NCI-H1092 (cell line): ENCODE measurements around the gene TESMIN.
A peak's percentile ranks its signal among the peaks of the same experiment; 100 is the strongest.

ENCODE experiments used
- DNase-seq: peaks from one replicate; lab custom pipeline; 2025; lab: John Stamatoyannopoulos, UW

TESMIN gene

DNA sequence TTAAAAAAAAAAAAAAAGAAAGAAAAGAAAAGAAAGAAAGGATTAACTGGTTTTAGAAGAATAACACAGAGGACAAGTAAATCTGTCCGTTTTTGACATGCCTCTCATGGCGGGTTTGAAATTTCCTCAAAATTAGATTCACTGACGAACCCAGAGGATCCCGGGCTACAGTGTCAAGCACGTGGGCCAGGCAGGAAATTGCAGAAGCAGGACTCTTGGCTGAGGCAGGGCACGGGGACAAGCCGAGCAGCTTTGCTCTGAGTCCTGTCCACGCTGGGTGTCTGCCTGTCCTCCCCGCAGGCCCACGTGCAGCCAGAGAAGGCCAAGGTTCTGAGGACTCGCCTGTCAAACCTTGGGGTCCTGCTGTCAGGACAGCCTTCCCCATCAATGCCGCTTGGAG lies 42.3 kb downstream of the TESMIN start:
- DNase-seq: no peak

DNA sequence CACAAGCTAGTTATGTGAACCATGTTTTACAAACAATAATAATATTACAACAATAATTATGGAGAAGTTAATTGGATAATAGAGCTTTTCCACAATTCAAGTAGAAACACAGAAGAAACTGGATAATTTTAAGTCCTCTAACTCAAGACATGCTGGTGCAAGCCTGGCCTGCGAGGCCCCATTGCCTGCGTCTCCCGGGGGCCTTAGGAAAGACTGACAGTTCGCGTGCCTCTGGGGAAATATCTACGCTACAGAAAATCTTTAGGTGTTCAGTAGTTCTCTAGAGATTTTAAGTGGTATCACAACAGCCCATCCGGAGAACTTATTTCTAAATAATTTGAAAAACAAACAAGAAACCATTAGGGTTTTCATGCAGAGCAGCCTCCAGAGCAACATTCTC lies 43.8 kb downstream of the TESMIN start:
- DNase-seq: no peak

DNA sequence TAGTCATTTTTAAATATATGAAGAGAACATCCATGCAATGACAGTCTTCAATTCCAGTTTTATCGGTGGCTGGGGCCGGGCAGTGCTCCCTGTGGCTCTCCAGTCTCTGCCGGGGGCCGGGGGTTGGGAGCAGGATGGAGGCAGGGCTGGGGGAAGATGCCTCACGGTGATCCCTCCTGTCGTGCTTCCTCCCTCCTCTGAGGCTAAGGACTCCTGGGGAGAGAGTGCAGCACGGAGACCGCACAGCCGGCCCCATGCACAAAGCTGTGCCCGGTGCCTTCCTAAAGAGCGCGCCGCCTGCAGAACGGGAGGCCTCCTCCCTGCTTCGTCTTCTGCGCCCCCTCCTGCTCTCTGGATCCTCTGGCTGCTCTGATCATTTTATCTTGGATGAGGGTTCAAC lies 46.4 kb downstream of the TESMIN start:
- no peak for DNase-seq

DNA sequence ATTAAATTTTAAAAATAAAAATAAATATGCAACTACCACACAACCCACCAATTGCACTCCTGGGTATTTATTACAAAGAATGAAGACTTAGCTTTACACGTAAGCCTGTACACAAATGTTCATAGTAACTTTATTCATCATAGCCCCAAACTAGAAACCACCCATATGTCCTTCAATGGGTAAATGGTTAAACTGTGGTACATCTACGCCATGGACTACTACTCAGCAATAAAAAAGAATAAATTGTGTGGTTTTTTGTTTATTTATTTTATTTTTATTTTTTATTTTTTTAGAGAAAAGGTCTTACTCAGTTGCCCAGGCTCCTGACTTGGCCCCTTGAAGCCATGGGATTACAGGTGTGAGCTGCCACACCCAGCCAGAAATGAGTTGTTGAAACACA lies 52.3 kb downstream of the TESMIN start:
- DNase-seq: no peak

DNA sequence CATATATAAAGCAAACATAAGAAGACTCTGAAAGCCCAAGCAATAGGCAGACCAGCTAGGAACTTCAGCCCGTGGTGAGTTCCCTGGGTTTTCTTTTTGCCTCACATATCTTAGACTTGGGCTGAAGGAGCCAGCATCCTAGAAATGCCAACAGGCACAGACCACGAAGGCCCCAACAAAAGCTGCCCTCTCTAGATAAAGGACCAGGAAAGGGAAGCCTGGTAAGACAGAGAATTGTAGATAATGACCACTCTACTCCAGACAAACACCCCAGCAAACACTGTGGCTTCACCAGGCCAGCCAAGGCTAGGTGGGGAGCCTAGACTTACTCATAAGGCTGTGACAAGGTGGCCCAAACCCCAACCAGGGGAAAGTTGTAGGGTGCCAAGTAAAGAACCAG lies 55.8 kb downstream of the TESMIN start:
- DNase-seq: no peak

DNA sequence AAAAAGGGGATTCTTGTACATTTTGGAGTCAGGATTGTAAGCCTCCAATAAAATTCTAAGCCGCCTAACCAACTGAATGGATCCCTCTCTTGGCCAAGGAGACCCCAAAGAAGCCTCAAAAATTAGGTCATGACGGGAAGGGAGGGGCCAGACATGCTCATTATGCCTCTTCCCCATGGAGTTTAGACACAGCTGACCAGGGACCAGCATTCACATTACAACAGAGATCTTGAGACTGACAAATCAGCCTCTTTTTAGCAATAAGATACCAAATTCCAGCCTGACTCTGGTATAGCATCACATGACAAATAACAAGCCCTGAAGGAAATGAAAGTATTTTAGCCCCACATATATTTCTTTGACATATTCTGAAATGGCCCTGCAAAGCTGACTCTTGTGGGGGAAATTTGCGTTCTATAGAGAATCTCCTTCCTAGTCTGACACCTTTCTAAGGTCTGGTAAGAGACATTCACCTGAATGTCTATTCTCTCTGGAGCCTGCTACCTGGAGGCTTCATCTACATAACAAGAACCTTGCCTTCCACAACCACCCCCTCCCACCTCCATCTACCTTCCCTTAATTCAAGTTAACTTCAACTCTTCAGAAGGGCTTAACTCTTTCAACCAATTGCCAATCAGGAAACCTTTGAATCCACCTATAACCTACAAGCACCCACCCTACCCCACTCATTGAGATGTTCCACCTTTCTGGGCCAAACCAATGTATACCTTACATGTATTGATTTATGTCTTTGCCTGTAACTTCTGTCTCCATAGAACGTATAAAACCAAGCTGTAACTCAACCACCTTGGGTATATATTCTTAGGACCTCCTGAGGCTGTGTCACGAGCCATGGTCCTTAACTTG lies 56.7 kb downstream of the TESMIN start:
- no peak for DNase-seq

DNA sequence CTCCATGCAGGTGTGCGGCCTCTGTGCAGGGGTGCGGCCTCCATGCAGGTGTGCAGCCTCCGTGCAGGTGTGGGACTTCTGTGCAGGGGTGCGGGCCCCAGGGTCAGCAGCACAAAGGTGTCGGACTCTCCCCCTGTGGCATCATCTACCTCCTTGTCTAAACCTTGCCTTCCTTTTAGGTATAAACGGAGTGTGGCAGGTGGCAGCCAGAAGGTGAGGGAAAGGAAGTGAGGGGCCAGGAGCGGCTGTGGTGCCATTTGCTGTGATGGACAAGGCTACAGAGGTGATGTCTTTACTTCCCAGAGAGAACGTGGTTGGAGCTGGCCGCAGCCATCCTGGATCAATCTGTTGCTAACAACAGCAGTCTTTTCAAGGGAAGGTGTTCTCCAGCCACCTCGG lies 57.8 kb downstream of the TESMIN start:
- DNase-seq: no peak

DNA sequence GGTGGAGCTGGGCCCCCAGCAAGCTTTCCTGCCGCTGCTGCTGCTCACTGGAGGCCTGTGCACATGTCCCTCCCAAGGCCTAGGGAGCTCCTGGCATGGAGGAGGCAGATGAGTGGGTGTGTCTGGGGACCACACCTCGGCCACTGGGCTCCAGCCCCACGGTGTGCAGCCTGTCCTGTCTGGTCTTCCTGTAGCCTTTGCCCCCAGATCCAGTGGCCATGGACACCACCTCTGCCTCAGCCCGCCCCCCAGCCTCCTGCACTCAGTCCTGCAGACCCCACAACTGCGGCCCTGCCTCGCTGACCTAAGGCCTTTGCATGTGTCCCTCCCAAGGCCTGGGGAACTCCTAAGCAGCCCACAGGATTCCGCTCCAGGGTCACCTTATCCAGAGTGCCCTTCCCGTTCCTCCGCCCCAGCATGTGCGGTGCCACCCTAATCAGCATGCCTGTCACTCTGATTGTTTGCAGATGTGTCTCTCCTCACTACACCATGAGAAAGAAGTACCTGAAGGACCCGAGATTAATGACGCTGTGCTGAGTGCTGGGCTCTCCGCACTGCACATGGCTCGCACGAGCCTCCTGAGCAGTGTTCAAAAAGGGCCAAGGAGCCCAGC lies 58.3 kb downstream of the TESMIN start:
- DNase-seq: no peak

DNA sequence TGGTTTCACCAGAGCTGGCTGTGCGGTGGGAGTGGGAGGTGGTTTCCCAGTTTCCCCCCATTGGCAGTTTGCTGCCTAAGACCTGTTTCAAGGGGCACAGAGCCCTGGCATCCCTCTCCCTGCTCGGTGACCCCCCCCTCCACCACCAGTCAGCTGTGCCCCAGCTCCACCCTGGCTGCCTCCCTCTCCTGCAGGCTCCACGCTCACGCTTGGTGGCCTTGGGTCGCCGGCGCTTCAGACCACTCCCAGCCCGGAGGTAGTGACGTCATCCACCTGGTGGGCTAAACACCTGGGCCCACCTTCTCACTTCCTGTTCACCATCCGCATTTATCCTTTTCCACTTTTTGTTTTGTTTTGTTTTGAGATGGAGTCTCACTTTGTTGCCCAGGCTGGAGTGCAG lies 59.2 kb downstream of the TESMIN start:
- DNase-seq: no peak

DNA sequence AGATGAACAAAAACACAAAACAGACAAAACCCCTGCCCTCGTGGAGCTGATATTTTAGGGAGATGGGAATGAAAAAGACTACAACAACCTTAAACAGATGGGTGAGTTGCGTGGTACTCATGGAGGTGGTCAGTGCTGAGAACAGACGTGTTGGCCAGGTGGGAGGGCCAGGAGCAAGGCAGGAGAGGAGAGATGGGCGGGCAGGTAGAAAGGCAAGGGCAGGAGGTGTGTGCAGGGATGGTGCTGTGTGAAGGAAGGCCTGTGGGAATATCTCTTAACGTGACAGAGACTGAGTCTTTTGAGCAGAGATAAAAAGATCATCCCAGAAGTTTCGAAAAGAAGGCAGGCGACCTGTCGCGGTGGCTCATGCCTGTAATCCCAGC lies 59.9 kb downstream of the TESMIN start:
- DNase-seq: no peak

DNA sequence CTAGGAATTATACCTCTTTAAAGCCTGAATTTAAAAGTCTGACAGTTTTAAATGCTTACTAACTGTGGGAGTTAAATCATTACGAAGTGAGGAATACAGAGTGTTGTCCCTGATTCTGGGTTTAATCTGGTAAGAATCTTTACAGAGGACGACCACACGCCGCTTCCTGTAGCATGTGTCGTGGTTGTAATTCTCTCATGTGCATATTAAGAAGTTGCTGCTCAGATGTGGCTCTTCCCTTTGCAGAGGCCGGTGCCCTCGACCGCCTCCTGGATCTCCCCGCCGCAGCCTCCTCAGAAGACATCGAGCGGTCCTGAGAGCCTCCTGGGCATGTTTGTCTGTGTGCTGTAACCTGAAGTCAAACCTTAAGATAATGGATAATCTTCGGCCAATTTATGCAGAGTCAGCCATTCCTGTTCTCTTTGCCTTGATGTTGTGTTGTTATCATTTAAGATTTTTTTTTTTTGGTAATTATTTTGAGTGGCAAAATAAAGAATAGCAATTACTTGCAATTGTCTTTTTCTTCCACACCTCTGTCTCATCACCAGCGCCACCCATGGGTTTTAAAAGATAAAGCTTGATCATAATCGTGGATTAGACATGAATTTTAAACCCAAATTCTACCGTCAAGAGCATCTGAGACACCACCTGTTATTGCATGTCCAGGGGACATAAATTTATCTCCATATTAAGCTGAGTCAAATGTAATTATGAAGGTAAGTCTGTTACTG lies 60.5 kb downstream of the TESMIN start:
- DNase-seq: no peak

DNA sequence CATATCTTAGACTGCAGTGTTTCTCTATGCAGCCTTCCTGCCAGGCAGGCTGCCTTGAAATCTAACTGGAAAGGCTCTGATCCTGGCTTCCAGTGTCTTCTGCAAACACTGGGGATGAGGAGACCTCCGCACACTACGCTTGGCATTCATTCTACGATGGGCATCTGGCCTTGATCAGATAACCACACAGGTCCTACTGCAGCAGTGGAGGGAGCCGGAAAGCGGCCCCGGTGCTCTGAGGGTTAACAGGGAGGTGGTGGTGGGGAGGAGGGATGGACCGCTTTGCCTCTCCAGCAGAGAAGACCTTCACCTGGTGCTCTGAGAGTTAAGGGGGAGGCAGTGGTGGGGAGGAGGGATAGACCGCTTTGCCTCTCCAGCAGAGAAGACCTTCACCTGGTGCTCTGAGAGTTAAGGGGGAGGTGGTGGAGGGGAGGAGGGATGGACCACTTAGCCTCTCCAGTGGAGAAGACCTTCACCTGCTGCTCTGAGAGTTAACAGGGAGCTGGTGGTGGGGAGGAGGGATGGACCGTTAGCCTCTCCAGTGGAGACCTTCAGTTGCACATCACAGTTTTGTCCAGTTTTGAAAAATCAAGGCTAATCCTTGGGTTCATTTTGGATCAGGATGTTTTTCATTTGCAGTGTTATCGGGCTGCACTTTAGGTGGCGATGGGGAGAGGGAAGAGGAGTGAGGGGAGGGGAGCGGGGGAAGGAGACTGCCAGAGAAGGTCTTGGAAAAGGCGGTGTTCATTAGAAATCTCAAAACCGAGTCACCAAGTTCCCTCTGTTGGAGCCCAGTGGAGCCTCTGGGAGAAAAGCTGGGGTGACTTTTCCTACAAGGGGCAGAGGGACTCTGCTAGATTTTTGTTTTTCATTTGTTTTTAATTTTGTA lies 61.3 kb downstream of the TESMIN start:
- no peak for DNase-seq

DNA sequence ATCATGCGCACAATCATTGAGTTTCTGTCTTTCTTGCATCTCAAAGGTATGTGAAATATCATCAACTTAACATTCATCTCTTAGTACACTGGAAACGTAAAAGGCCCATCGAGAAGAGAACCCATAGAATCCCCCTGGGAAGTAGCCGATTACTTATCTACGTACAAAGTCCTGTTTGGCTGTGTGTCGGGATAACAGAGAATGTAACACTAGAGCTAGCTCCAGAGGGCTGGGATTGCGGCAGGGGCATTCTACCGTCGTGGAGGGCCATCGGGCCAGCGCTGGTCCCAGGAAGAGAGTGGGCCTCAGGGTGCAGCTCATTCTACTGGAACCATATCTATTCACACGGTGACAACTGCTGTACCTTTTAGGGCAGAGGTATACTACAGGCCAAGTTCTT lies 62.4 kb downstream of the TESMIN start:
- no peak for DNase-seq

DNA sequence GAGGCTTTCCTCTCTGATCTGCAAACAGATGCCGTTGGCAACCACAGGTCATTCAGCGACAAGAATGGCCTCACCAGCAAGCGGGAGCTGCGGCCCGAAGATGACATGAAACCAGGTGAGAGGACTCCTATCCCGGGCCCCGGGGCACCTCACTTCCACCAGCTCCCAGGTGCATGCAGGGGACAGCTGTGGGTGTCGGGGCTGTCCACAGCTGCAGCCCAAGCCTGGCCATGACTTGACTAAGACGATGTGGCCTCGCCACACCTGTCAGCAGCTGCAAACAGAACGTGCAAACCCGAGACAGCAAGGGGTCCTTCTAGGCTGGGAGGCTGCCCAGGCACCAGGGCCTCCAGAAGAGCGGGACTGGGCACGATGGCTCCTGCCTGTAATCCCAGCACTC lies 63.3 kb downstream of the TESMIN start:
- no peak for DNase-seq

DNA sequence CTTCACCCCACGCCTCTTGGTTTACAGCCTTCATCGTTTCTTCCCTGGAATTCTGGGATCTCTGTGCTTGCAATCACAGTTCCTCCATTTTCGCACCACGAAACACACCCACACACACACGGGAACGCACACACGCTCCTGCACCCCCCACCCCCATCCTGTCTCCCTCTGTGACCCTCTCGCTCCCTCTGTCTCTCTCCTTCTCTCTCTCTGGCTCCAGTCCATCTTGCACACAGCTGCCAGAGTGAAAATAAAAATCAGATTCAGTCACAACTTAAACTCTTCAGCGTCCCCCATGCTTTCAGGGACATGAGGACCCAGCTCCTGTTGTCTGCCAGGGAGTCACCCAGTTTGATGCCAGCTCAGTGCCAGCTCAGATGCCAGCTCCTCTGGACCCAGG lies 64.0 kb downstream of the TESMIN start:
- no peak for DNase-seq

DNA sequence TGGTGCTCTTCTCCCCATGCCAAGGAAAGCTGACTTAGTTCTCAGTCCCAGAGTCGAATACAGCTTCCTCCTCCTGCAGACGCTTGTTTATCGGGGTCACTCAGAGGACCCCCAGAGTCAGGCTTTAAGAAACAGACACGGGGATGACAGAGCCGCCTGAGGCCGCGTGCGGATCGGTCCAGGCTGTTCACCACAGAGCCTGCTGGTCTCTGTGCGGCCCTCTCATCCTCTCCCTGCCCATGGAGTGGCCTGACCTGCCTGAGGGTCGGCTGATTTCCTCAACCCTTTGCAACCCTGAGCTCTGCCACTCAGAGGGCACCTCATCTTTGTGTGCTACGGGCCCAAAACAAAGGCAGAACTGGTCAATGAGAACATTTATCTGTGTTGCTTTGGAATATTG lies 64.8 kb downstream of the TESMIN start:
- DNase-seq: no peak

DNA sequence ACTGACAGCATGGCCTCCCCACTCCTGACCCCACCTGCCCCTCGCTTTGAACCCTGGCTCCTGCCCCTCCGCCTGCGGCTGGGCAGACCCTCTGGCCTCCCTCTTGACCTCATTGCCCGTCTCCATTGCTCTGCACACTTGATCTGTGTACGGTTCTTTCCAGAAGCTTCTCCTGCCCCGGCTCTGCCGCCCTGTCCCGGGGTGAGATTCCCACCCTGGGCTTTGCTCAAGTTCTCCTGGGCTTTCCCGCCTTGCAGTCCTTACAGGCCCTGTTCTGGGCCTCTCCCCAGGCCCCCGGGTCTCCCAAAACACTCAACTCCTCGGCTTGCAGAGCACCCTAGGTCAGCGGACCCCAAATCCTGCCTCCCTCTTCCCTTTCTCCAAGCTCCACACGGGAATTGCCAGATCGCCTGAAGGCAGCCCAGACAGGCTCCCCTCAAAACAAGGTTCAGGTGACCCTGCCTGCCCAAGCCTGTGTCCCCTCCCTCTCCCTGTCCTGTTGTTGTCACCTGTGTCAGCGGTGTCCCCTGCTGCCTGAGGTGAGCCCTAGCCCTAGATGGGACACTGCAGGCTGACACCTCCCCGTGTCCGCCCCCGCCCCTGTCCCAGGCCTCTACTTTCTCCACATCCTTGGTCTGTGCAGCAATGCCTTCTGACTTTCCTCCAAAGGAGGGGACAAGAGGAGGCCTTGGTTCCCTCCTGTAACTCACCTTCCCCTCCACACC lies 65.5 kb downstream of the TESMIN start:
- DNase-seq: no peak

DNA sequence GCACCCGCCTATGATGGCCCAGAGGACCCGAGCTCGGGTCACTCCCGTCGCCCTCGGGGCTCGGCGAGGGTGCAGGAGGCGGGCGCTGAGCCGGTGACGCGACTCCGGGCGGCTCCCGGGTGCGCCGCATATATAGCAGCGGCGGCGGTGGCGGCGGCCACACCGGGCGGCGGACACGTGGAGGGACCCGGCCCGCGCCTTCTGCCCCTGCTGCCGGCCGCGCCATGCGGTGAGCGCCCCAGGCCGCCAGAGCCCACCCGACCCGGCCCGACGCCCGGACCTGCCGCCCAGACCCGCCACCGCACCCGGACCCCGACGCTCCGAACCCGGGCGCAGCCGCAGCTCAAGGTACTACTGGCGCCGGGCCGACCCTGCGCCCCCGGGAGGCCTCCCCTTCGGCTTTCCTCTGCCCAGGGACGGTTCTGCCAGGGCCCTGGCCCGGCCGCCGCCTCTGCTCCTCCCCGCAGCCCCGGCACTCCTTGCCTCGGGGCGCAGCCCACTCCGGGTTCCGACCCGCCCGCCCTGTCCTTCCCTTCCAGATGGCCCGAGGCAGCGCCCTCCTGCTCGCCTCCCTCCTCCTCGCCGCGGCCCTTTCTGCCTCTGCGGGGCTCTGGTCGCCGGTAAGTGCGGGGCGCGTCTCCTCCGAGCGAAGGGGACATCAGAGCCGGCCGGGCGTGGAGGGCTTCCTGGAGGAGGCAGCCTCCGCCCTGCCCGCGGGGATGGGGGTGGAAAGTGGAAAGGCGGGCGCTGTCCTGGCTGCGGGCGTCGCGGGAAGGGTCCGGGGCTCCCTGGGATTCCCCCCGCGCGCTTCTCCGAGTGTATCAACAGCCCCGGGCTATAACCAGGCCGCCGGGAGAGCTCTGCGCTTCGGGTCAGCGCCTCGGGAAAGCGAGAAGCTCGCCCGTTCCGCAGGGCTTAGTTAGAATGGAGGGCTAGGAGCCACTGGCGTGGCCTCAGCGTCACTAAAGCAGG lies 66.6 kb downstream of the TESMIN start, which contains the start of gene GAL:
Gene GAL (plus strand): TSS at position 160 of the 972 bp plus-strand sequence. CDS start 380 bp downstream, at position 540.
- peak; percentile 18 for DNase-seq

DNA sequence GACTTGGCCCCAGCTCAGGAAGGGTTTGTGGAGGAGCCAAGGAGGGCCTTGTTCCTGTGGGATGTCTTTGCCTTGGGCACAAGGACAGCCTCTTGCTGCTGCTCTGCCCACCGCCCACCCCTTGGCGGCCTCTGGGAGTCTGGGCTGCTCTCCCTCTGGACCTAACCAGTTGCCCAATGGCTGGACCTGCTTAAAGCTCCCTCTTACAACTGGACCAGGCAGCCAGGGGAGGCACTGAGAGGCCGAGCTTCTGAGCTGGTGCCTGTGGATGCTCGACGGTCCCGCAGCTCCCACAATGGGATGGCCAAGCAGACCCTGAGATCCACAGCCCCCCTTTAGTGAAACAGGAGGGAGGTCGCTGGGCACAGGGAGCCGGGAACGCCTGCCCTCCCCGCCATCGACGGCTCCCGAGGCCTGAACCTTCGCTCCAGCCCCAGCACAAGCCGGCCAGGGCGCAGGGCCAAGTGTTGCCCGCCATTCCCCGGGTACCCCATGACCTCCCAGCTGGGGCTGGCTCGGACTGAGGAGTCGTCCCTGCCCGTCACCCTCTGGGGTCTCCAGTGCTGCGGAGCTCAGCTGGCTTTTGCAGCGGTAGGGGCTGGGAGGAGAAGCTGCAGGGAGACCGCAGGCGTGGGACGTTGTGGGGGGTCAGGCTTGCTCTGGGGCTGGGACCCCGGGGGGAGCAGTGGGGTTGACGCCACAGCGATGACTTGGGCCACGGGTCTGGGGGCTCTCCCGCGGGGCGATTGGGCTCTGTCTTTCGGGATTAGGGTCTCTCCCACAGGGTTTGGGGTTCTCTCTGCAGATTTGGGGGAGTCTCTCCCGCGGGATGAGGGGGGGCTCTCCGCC lies 67.6 kb downstream of the TESMIN start:
- no peak for DNase-seq
